Vagina (tissue), 2 donors: Measurements from ENCODE around the gene NKX1-2. TPM values are rescaled to one million over a fixed set of nuclear protein-coding genes. Genes with fewer than 3 reads are reported as not detected.

ENCODE experiments used
- DNase-seq, 2 donors: peaks; one replicate each; pipeline ENCODE4 v3.0.0-alpha.2; 2017; ENCODE audit errors: extremely low spot score in 2 of 2
- H3K27ac ChIP-seq: fragments of 200-600 bp; sonication (generic); one replicate; pipeline ENCODE4 v1.5.1; 2019
- H3K27me3 ChIP-seq: fragments of 200-600 bp; sonication (generic); one replicate; pipeline ENCODE4 v1.5.1; 2019
- H3K36me3 ChIP-seq, 2 donors: fragments of 200-600 bp; sonication (generic); one replicate each; pipeline ENCODE4 v1.5.1; 2017 to 2019
- H3K4me1 ChIP-seq: fragments of 200-600 bp; sonication (generic); one replicate; pipeline ENCODE4 v1.5.1; 2019
- H3K4me3 ChIP-seq, 2 donors: fragments of 200-600 bp; sonication (generic); 1 replicate in 1 of 2; 2 replicates in 1 of 2; pipeline ENCODE4 v1.5.1; 2016 to 2019
- H3K9me3 ChIP-seq: fragments of 200-600 bp; sonication (generic); one replicate; pipeline ENCODE4 v1.5.1; 2019
- CTCF ChIP-seq, 3 experiments: fragments of 450-650 bp in 2 of 3; fragments of 200-600 bp in 1 of 3; sonication (generic) in 1 of 3; IDR thresholded peaks; one replicate each; pipeline ENCODE4 v1.5.1; 2017 to 2019; ENCODE audit warnings: antibody characterized with exemption in 3 of 3, mild to moderate bottlenecking in 2 of 3, moderate library complexity in 2 of 3
- POLR2A ChIP-seq, 2 donors: fragments of 450-650 bp; IDR thresholded peaks; one replicate each; pipeline ENCODE4 v1.6.1; 2017; ENCODE audit warnings: antibody characterized with exemption in 2 of 2, mild to moderate bottlenecking in 2 of 2, moderate library complexity in 2 of 2
- POLR2AphosphoS5 ChIP-seq, 2 donors: sonication (generic); formaldehyde crosslinking; IDR thresholded peaks; one replicate each; pipeline ENCODE4 v1.9.0; 2017; ENCODE audit warnings: antibody characterized with exemption in 2 of 2, mild to moderate bottlenecking in 2 of 2, low read depth in 1 of 2; ENCODE audit not compliant: insufficient read depth in 1 of 2
- intact Hi-C: fragments of 100-400 bp; cut with DNase I; formaldehyde crosslinking; loops from one replicate; pipeline ENCODE4 v1.15.1; 2023
- total RNA-seq: library from RNA; depleted of rRNA; stranded (reverse); fragments of >200 nt; gene quantifications from one replicate; pipeline ENCODE4 v1.2.3, GENCODE V29; 2016

The NKX1-2 gene
- total RNA-seq, 1 donor from 2014 or later, result 0.98 TPM

GRCh38 chr10:124408357-124408756 lies 41.5 kb downstream of the NKX1-2 start:
- Histone ChIP-seq H3K9me3 (no peaks in the 10 kb centered on the region), H3K4me1 (peaks cover 16% of the 10 kb centered on the region), H3K27me3 (no peaks in the 10 kb centered on the region), H3K27ac (no peak overlapping the region), H3K4me3 (no peak overlapping the region), H3K36me3 (peaks cover 3 to 65% of the 10 kb centered on the region in 2 donors)
- no peak for DNase-seq
- intact Hi-C loops, result no loop called here
- TF ChIP-seq CTCF (IDR thresholded peaks at IDR 0.05), result no peak
- TF ChIP-seq POLR2A (IDR thresholded peaks at IDR 0.05), result no peak
- no peak for TF ChIP-seq POLR2AphosphoS5 (IDR thresholded peaks at IDR 0.05; ENCODE audit: insufficient read depth in 1 of 2, low read depth in 1 of 2)

- TF ChIP-seq POLR2A (IDR thresholded peaks at IDR 0.05) (no peak), POLR2AphosphoS5 (IDR thresholded peaks at IDR 0.05; ENCODE audit: insufficient read depth in 1 of 2, low read depth in 1 of 2) (no peak), CTCF (IDR thresholded peaks at IDR 0.05) (no peak)
- Histone ChIP-seq H3K4me1 (peaks cover 15% of the 10 kb centered on the region), H3K9me3 (no peaks in the 10 kb centered on the region), H3K4me3 (no peak overlapping the region), H3K27me3 (no peaks in the 10 kb centered on the region), H3K27ac (no peak overlapping the region), H3K36me3 (peaks cover 3 to 70% of the 10 kb centered on the region in 2 donors)
- no peak for DNase-seq
- intact Hi-C loops, result no loop called here
Measured at GRCh38 chr10:124407456-124407855, 42.4 kb downstream of the NKX1-2 start.

- no peaks in the 10 kb centered on the region for H3K9me3 ChIP-seq
- intact Hi-C loops, result no loop called here
- H3K27me3 ChIP-seq, result no peaks in the 10 kb centered on the region
- H3K4me1 ChIP-seq, result no peaks in the 10 kb centered on the region
- H3K36me3 ChIP-seq, result peaks cover 3 to 84% of the 10 kb centered on the region in 2 donors
- no peak for DNase-seq
- no peak overlapping the region for H3K27ac ChIP-seq
- TF ChIP-seq CTCF (IDR thresholded peaks at IDR 0.05) (peak; percentile 11 to 30 (median 27)), POLR2A (IDR thresholded peaks at IDR 0.05) (no peak)
- H3K4me3 ChIP-seq, result no peak overlapping the region
Measured at GRCh38 chr10:124403548-124403947, 46.3 kb downstream of the NKX1-2 start.

GRCh38 chr10:124402273-124402672 lies 47.6 kb downstream of the NKX1-2 start:
- Histone ChIP-seq H3K27me3 (no peaks in the 10 kb centered on the region), H3K9me3 (no peaks in the 10 kb centered on the region), H3K27ac (no peak overlapping the region), H3K4me1 (no peaks in the 10 kb centered on the region), H3K36me3 (peaks cover 0 to 89% of the 10 kb centered on the region in 2 donors), H3K4me3 (no peak overlapping the region)
- TF ChIP-seq CTCF (IDR thresholded peaks at IDR 0.05), result no peak
- no peak for TF ChIP-seq POLR2A (IDR thresholded peaks at IDR 0.05)
- no peak for TF ChIP-seq POLR2AphosphoS5 (IDR thresholded peaks at IDR 0.05; ENCODE audit: insufficient read depth in 1 of 2, low read depth in 1 of 2)
- DNase-seq, result no peak
- intact Hi-C loops, result no loop called here

GRCh38 chr10:124401633-124402032 lies 48.2 kb downstream of the NKX1-2 start:
- no peaks in the 10 kb centered on the region for H3K27me3 ChIP-seq
- intact Hi-C loops, result no loop called here
- H3K27ac ChIP-seq, result no peak overlapping the region
- H3K4me1 ChIP-seq, result no peaks in the 10 kb centered on the region
- no peaks in the 10 kb centered on the region for H3K9me3 ChIP-seq
- peaks cover 0 to 82% of the 10 kb centered on the region in 2 donors for H3K36me3 ChIP-seq
- TF ChIP-seq POLR2AphosphoS5 (IDR thresholded peaks at IDR 0.05; ENCODE audit: insufficient read depth in 1 of 2, low read depth in 1 of 2) (no peak), POLR2A (IDR thresholded peaks at IDR 0.05) (no peak), CTCF (IDR thresholded peaks at IDR 0.05) (no peak)
- no peak for DNase-seq
- no peak overlapping the region for H3K4me3 ChIP-seq

Other genes starting within 250 kb of the NKX1-2 start
- 83.2 TPM for gene OAT, start 31.1 kb downstream of the NKX1-2 start, total RNA-seq
- gene LHPP, start 11.8 kb upstream of the NKX1-2 start, total RNA-seq, result 20.1 TPM